HUES64 (cell line): ENCODE results near the gene ULK4.

ENCODE experiments used
- H3K27ac ChIP-seq: 2 replicates; pipeline ENCODE4 v1.7.0; 2013; ENCODE audit warnings: low read depth, low read length, inconsistent platforms
- H3K27me3 ChIP-seq: 2 replicates; pipeline ENCODE4 v1.6.1; 2013; ENCODE audit warnings: mild to moderate bottlenecking, low read length; ENCODE audit not compliant: insufficient read depth
- H3K36me3 ChIP-seq: 2 replicates; pipeline ENCODE4 v1.6.1; 2013; ENCODE audit warnings: mild to moderate bottlenecking, low read length; ENCODE audit not compliant: insufficient read depth
- H3K4me1 ChIP-seq: 2 replicates; pipeline ENCODE4 v1.6.1; 2013; ENCODE audit warnings: mild to moderate bottlenecking, low read length, moderate library complexity; ENCODE audit not compliant: insufficient read depth
- H3K4me3 ChIP-seq: 2 replicates; pipeline ENCODE4 v1.5.1; 2013; ENCODE audit warnings: mild to moderate bottlenecking, low read length, moderate library complexity
- H3K9ac ChIP-seq: 2 replicates; pipeline ENCODE4 v1.6.1; 2013; ENCODE audit warnings: mild to moderate bottlenecking, low read depth, low read length
- H3K9me3 ChIP-seq: 2 replicates; pipeline ENCODE4 v1.6.1; 2013; ENCODE audit warnings: low read depth, low read length; ENCODE audit not compliant: insufficient read depth
- WGBS: fragments of 150-250, 120-280 bp; methylation state at CpG from one replicate; pipeline ENCODE4 v1.1.7; 2013; ENCODE audit warnings: missing lambda C conversion rate; 5-methylcytosine and 5-hydroxymethylcytosine counted together

Gene ULK4

DNA sequence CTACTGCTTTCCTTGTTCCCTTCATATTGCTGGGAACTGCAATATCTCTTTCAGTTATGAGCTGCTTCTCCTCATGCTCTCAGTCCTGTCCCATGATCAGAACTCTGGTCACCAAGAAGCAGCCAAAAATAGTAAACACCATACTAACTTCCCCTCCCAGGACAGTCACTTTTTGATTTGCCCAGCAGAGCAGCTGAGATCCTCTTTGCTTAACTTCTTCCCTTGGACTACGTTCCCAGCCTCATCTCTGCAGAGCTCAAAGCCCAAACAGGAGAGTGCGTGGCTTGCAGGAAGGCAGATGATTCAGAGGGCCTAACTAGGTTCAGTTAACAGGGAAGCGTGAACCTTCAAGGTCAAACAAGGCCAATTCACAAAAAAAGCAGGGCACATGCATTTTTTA, 609.4 kb downstream of the ULK4 start:
- Histone ChIP-seq H3K4me1 (no peaks in the 10 kb centered on the region), H3K9me3 (no peaks in the 10 kb centered on the region), H3K9ac (no peak overlapping the region), H3K4me3 (no peak overlapping the region), H3K27ac (no peak overlapping the region), H3K27me3 (no peaks in the 10 kb centered on the region), H3K36me3 (no peaks in the 10 kb centered on the region)
- 93% methylated on average over 3 of the region's 3 CpGs for WGBS

DNA sequence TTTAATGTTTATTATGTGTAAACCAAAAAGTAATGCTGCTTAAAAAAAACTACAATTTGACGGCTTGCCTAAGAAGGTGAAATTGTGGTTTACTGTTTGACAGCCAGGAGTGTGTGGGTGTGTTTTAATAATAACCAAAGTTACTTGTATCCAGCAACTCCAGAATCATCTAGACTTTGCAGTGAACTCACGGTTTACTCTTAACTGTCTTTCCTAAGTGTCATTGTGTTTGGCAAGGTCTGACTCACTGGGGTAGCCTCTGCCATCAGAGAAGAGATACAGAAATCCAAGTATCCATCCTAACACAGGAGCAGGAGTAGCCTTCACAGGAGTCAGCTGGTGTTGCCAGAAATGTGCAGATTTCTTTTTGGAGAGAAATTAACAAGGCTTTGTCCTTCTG, 611.5 kb downstream of the ULK4 start:
- WGBS: 85% methylated on average over 2 of the region's 2 CpGs
- H3K4me3 ChIP-seq: no peak overlapping the region
- H3K36me3 ChIP-seq: no peaks in the 10 kb centered on the region
- no peaks in the 10 kb centered on the region for H3K27me3 ChIP-seq
- no peaks in the 10 kb centered on the region for H3K9me3 ChIP-seq
- no peaks in the 10 kb centered on the region for H3K4me1 ChIP-seq
- no peak overlapping the region for H3K9ac ChIP-seq
- no peak overlapping the region for H3K27ac ChIP-seq

DNA sequence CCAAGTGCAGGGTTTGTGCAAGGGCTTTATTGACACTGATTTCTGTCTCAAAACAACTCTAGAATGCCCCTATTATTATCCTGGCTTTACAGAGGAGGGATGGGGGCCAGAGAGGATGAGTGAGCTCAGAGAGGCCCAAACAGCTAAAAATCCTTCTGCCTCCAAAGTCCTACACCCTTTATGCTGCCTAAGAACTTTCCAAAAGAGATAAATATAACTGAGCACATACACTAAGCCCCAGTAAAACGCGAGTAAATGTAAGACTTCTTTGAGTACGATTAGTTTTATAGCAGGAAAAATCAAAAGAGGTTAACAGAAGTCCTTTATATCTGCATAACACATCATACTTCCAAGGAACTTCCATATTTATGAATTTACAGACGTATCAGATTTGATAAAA, 613.5 kb downstream of the ULK4 start:
- 100% methylated on average over 4 of the region's 4 CpGs for WGBS
- Histone ChIP-seq H3K4me1 (no peaks in the 10 kb centered on the region), H3K9ac (no peak overlapping the region), H3K36me3 (no peaks in the 10 kb centered on the region), H3K27ac (no peak overlapping the region), H3K27me3 (no peaks in the 10 kb centered on the region), H3K4me3 (no peak overlapping the region), H3K9me3 (no peaks in the 10 kb centered on the region)

DNA sequence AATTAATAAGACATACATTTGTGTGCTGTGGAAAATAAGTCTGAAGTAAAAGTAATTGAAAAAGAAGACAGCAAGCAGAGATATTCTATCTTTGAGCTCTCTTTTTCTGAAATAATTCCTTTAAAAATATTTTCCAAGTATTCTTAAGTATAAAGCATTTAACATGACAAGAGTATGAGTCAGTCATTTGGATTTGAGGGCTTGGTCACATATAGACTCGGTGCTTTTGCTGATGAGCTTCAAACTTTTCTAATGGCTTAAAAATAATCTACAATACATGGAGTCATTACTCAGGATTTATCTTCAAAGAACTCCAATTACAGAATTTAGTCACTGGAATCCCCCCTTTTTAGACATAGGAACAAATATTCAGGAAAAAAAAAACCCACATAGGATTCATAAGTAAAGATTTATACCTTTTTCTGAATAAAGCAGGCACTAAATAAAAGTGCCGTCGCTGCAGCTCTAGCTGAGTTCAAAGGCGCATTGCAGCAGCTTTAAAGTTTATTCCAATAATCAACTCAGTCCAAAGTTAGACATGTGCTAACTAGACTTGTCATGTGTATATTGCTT, 615.1 kb downstream of the ULK4 start:
- no peak overlapping the region for H3K27ac ChIP-seq

DNA sequence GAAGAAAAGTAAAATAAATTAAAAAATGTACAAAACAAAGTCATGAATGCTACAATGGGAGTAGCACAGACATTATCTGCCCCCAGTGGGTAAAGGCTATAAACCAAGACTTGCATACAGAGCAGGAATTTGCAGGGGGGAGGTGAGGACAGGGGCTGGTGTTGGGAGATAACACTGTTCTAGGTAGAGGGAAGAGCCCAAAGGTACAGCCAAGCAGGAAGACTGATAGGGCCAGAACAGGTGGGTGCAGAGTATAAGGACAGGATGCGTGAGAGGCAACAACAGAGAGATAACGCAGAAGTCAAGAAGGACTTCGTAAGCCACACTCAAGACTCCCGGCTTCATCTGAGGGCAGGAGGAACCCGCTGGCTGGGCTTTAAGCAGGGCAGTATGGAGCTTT, 616.1 kb downstream of the ULK4 start:
- Histone ChIP-seq H3K27me3 (no peaks in the 10 kb centered on the region), H3K27ac (no peak overlapping the region), H3K4me3 (no peak overlapping the region), H3K9me3 (no peaks in the 10 kb centered on the region), H3K36me3 (no peaks in the 10 kb centered on the region), H3K4me1 (no peaks in the 10 kb centered on the region), H3K9ac (no peak overlapping the region)
- 94% methylated on average over 5 of the region's 5 CpGs for WGBS

More for the DNA sequence above, 615.1 kb downstream of the ULK4 start:
- Histone ChIP-seq H3K27me3 (no peaks in the 10 kb centered on the region), H3K4me3 (no peak overlapping the region), H3K4me1 (no peaks in the 10 kb centered on the region), H3K36me3 (no peaks in the 10 kb centered on the region), H3K9me3 (no peaks in the 10 kb centered on the region), H3K9ac (no peak overlapping the region)
- 92% methylated on average over 3 of the region's 4 CpGs for WGBS

DNA sequence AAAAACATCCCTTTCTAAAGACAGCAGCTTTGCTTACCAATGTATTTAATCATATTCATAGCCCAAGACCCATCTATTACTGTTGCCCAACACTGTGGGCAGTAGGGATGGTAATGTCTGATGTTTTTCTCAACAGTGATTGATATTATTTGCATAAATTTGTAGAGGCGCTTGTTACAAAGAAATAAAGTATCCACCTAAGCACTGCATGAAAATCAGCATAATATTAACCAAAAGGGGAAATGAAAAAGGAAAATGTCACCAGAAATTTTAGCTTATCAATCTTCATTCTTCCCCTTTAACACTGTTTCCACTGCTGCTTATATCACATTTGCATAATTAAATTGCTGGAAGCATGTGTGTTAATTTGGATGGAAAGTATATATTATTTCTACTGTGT, 622.1 kb downstream of the ULK4 start:
- Histone ChIP-seq H3K9ac (no peak overlapping the region), H3K36me3 (no peaks in the 10 kb centered on the region), H3K9me3 (no peaks in the 10 kb centered on the region), H3K4me1 (peaks cover under 1% of the 10 kb centered on the region; the same call in 1 of the 2 replicates), H3K27ac (no peak overlapping the region), H3K27me3 (no peaks in the 10 kb centered on the region), H3K4me3 (no peak overlapping the region)
- whole genome bisulfite sequencing: 100% methylated on average over 1 of the region's 1 CpG

DNA sequence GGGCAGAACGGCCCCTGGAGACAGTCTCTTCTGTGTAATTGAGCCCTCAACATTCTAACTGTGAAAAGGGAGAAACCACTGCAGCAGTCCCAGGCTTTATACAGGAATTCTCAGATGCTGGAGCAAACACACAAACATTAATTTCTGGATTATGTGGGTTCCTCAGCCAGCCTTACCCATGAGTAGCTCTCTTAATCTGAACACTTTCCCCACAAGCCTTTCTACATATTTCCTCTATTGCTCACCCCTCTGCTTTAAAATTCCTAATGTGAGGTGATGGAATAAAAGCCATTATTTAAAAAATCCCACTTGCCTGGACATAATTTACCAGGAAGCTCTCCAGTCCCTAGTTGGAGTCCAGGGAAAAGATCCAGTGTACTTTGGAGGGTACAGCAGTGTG, 623.6 kb downstream of the ULK4 start:
- Histone ChIP-seq H3K9me3 (no peaks in the 10 kb centered on the region), H3K27me3 (no peaks in the 10 kb centered on the region), H3K9ac (no peak overlapping the region), H3K4me1 (peaks cover 3% of the 10 kb centered on the region; the same call in 1 of the 2 replicates), H3K36me3 (no peaks in the 10 kb centered on the region), H3K27ac (no peak overlapping the region), H3K4me3 (no peak overlapping the region)
- 72% methylated on average over 1 of the region's 1 CpG for WGBS

DNA sequence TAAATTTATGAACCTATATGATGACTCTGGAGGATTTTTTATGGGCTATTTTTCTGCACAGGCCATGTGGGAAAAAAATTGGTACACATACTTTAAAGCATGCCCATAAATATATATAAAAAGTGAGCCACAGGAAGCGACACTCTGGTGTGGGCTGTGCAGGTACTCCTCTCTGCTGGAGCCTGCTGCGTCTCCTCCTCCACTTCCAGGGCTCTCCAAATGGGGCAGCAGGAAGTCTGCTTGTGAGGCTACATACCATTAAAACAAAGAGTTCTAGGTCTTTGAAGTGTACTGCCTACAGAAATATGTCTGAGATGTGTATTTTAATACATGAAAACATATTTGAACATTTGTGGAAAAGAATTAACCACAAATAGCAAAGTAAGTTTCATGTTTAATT, 627.5 kb downstream of the ULK4 start:
- H3K9ac ChIP-seq: no peak overlapping the region
- 70% methylated on average over 2 of the region's 2 CpGs for WGBS

DNA sequence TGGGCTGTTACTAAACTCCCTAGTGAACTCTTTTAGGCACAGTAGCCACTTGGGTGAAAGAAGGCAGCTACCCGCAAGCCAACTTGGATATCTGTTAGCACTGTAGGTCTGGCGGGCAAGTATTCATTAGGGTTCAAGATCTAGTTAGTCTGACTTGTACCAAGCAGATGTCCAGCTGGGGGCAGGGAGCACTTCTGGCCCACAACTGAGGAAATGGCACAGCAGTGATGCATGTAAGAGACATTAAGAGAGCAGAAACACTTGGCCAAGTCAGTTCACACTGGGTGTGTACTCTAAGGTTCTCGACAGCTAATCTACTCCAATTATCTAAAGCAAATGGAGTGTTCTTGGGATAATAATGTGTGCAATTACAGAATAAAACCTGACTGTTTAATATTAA, 630.9 kb downstream of the ULK4 start:
- WGBS: 92% methylated on average over 2 of the region's 3 CpGs
- Histone ChIP-seq H3K9ac (no peak overlapping the region), H3K27ac (peak overlapping the region; percentile 55; the same call in 1 of the 2 replicates), H3K36me3 (no peaks in the 10 kb centered on the region), H3K9me3 (no peaks in the 10 kb centered on the region), H3K4me1 (peaks cover 26% of the 10 kb centered on the region), H3K4me3 (no peak overlapping the region), H3K27me3 (no peaks in the 10 kb centered on the region)

More for the DNA sequence above, 627.5 kb downstream of the ULK4 start:
- no peaks in the 10 kb centered on the region for H3K36me3 ChIP-seq
- no peaks in the 10 kb centered on the region for H3K9me3 ChIP-seq
- peaks cover 20% of the 10 kb centered on the region for H3K4me1 ChIP-seq
- no peaks in the 10 kb centered on the region for H3K27me3 ChIP-seq
- no peak overlapping the region for H3K4me3 ChIP-seq
- H3K27ac ChIP-seq: no peak overlapping the region

DNA sequence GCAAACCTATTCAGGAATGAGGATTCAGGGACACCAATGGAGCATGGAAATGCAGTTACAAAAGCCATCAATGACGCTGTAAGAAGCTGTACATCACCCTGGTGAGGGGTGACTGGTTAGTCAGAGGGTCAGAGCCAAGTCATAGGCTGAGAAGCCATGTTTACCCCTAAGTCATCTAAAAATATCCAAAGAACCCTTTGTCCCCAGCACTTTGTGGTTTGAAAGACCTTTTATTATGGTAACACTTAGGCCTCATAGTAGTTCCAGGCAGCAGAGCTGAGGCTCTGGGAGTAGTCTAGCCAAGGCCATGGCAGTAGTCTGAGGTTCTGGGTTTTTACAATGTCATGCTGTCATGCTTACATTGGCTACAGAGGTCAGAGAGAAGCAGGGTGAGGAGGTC, 631.4 kb downstream of the ULK4 start:
- Histone ChIP-seq H3K4me3 (no peak overlapping the region), H3K27ac (peak overlapping the region; percentile 55; the same call in 1 of the 2 replicates), H3K9ac (no peak overlapping the region), H3K27me3 (no peaks in the 10 kb centered on the region), H3K4me1 (peaks cover 26% of the 10 kb centered on the region), H3K9me3 (no peaks in the 10 kb centered on the region), H3K36me3 (no peaks in the 10 kb centered on the region)
- 30% methylated on average over 1 of the region's 1 CpG for WGBS

DNA sequence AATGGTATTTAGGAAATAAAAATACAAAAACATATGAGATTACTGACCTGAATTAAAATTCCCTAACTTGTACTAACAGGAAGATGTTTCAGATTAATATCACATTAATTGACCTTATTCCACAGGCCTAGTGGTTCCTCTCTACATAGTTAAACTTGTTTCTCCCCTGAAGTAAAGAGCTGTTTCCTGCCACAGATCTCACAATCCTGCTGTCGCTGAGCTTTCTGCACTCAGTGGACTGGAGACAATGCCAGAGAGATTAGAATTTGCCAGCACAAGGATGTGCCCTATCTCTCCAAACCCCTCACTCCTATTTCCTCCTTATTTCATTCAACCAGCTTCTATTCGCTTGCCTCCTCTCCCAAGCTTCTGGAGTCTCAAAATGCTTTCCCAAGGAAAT, 632.0 kb downstream of the ULK4 start:
- Histone ChIP-seq H3K9me3 (no peaks in the 10 kb centered on the region), H3K4me1 (peaks cover 26% of the 10 kb centered on the region), H3K27me3 (no peaks in the 10 kb centered on the region), H3K36me3 (no peaks in the 10 kb centered on the region), H3K4me3 (no peak overlapping the region), H3K27ac (peak overlapping the region; percentile 55; the same call in 1 of the 2 replicates), H3K9ac (no peak overlapping the region)
- 71% methylated on average over 2 of the region's 2 CpGs for WGBS

DNA sequence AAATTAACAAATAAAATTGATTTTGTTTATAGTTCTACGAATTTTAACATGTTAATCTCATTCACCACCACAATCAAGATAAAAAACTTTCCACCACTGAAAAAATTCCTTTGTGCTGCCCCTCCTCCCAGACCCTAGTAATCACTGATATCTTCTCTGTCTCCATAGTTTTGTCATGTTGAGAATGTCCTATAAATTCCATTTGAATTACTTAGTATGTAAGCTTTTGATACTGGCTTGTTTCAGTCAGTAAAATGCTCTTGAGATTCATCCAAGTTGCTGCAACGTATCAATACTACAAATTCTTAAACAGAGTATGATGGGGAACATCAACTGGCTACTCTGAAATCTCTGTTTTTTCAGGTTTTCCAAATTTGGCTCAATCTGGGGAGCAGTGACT, 633.0 kb downstream of the ULK4 start:
- H3K36me3 ChIP-seq: no peaks in the 10 kb centered on the region
- H3K9me3 ChIP-seq: no peaks in the 10 kb centered on the region
- no peaks in the 10 kb centered on the region for H3K27me3 ChIP-seq
- H3K9ac ChIP-seq: no peak overlapping the region
- WGBS: 100% methylated on average over 2 of the region's 2 CpGs
- H3K27ac ChIP-seq: no peak overlapping the region
- peaks cover 32% of the 10 kb centered on the region for H3K4me1 ChIP-seq
- H3K4me3 ChIP-seq: no peak overlapping the region
